Activated CD8-positive, alpha-beta memory T cell treated with anti-CD3 and anti-CD28 coated beads, Interleukin-2, amount 10 ng/mL, durations not matched to agents 7 days and 5 days (primary cell): ENCODE measurements around the gene SBNO1. TPM values are rescaled to one million over a fixed set of nuclear protein-coding genes. Genes with fewer than 3 reads are reported as not detected.
"Not testable (repeated sequence)": the region's sequence is repeated elsewhere in the genome, so short reads cannot be mapped to it uniquely, and the experiment has no call there.

Source experiments
- ATAC-seq: fragments of 150-1000 bp; cut with Tn5 transposase; one replicate; pipeline ENCODE4 v1.10.0; 2021; ENCODE audit warnings: moderate library complexity
- CTCF ChIA-PET: fragments of 350-600 bp; sonication (Branson Sonifier 250); formaldehyde crosslinking; loops from one replicate; lab custom pipeline; 2021; ENCODE audit warnings: antibody characterized with exemption; lab: Charles Lee
- DNase-seq: peaks from one replicate; pipeline ENCODE4 v3.0.0-alpha.2; 2020
- H3K27ac Mint-ChIP-seq: one replicate; pipeline ENCODE4 v1.8.0; 2021; ENCODE audit warnings: mild to moderate bottlenecking, mixed read lengths
- H3K27me3 Mint-ChIP-seq: one replicate; pipeline ENCODE4 v1.8.0; 2021; ENCODE audit warnings: mixed read lengths
- H3K36me3 Mint-ChIP-seq: one replicate; pipeline ENCODE4 v1.8.0; 2021; ENCODE audit warnings: mild to moderate bottlenecking, mixed read lengths
- H3K4me1 Mint-ChIP-seq: one replicate; pipeline ENCODE4 v1.8.0; 2021; ENCODE audit warnings: mixed read lengths
- H3K4me3 Mint-ChIP-seq: one replicate; pipeline ENCODE4 v1.8.0; 2021; ENCODE audit warnings: mild to moderate bottlenecking, moderate library complexity, mixed read lengths
- H3K9me3 Mint-ChIP-seq: one replicate; pipeline ENCODE4 v1.8.0; 2022; ENCODE audit warnings: low read depth, mixed read lengths
- total RNA-seq, 2 experiments: library from RNA; stranded (reverse); gene quantifications; one replicate each; pipeline ENCODE4 v1.2.3, GENCODE V29; 2021

Gene SBNO1
- total RNA-seq, 2 experiments from 2014 or later = 35.7 to 45.3 TPM

DNA sequence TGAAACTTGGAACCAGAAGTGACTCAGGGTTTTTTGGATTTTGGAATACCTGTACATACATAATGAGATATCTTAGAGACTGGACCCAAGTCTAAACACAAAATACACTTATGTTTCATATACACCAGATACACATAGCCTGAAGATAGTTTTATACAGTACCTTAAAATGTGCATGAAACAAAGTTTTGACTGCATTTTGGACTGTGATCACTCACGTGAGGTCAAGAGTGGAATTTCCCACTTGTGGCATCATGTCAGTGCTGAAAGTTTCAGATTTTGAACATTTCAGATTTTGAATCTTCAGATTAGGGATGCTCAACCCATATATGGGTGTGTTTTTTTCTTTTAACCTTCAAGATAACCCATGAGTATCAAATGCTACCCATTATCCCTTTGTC is 6.6 kb downstream of the SBNO1 start:
- no peaks in the 10 kb centered on the region for H3K27me3 Mint-ChIP-seq
- no peak for DNase-seq
- no peaks in the 10 kb centered on the region for H3K9me3 Mint-ChIP-seq
- no peak for ATAC-seq
- H3K4me3 Mint-ChIP-seq = no peak overlapping the region
- H3K27ac Mint-ChIP-seq = no peak overlapping the region
- peaks cover 31% of the 10 kb centered on the region for H3K4me1 Mint-ChIP-seq
- H3K36me3 Mint-ChIP-seq = peaks cover 7% of the 10 kb centered on the region
- CTCF ChIA-PET = no interaction called here

GRCh38 chr12:123356159-123356670 is 8.4 kb downstream of the SBNO1 start:
- H3K27ac Mint-ChIP-seq = no peak overlapping the region

GRCh38 chr12:123354600-123354999 is 10.0 kb downstream of the SBNO1 start:
- DNase-seq (no peak), ATAC-seq (no peak)
- CTCF ChIA-PET = no interaction called here
- no peak overlapping the region for H3K27ac Mint-ChIP-seq
- H3K27me3 Mint-ChIP-seq = no peaks in the 10 kb centered on the region
- H3K9me3 Mint-ChIP-seq = no peaks in the 10 kb centered on the region
- peaks cover 33% of the 10 kb centered on the region for H3K4me1 Mint-ChIP-seq
- H3K36me3 Mint-ChIP-seq = peaks cover 15% of the 10 kb centered on the region
- no peak overlapping the region for H3K4me3 Mint-ChIP-seq

More at GRCh38 chr12:123356159-123356670, 8.4 kb downstream of the SBNO1 start:
- Mint-ChIP-seq H3K36me3 (peaks cover 15% of the 10 kb centered on the region), H3K4me3 (no peak overlapping the region), H3K9me3 (no peaks in the 10 kb centered on the region), H3K4me1 (peaks cover 35% of the 10 kb centered on the region), H3K27me3 (no peaks in the 10 kb centered on the region)
- no peak for ATAC-seq
- no peak for DNase-seq
- CTCF ChIA-PET = interaction anchor here (1.0 to 1.7 kb wide), 2 partner anchors 9 to 27 kb away, joined by 3 to 6 read pairs; partner anchors contain the start of gene KMT5A

- ATAC-seq (no peak), DNase-seq (no peak)
- Mint-ChIP-seq H3K36me3 (peaks cover 28% of the 10 kb centered on the region), H3K27ac (peak overlapping the region; percentile 47), H3K4me3 (no peak overlapping the region), H3K27me3 (no peaks in the 10 kb centered on the region), H3K4me1 (peaks cover 25% of the 10 kb centered on the region), H3K9me3 (no peaks in the 10 kb centered on the region)
- CTCF ChIA-PET = interaction anchor here (1.0 kb wide), 1 partner anchor 33 kb away, joined by 4 read pairs; the partner anchor contains the start of gene KMT5A
Observed at GRCh38 chr12:123351349-123351748, 13.3 kb downstream of the SBNO1 start.

DNA sequence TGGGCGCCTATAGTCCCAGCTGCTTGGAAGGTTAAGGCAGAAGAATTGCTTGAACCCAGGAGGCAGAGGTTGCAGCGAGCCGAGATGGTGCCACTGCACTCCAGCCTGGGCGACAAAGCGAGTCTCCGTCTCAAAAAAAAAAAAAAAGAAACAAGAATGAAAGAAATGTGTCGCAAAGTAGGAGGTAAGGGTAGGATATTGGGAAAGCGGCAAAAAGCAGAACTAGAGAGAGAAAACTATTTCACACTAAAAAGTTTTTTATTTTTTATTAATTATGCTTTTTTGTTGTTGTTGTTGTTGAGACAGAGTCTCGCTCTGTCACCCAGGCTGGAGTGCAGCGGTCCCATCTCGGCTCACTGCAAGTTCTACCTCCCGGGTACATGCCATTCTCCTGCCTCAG is 17.7 kb downstream of the SBNO1 start:
- Mint-ChIP-seq H3K27ac (no peak overlapping the region), H3K4me1 (peaks cover 5% of the 10 kb centered on the region), H3K4me3 (no peak overlapping the region), H3K27me3 (no peaks in the 10 kb centered on the region), H3K36me3 (peaks cover 48% of the 10 kb centered on the region), H3K9me3 (no peaks in the 10 kb centered on the region)
- CTCF ChIA-PET = no interaction called here
- no peak for ATAC-seq
- DNase-seq = no peak

DNA sequence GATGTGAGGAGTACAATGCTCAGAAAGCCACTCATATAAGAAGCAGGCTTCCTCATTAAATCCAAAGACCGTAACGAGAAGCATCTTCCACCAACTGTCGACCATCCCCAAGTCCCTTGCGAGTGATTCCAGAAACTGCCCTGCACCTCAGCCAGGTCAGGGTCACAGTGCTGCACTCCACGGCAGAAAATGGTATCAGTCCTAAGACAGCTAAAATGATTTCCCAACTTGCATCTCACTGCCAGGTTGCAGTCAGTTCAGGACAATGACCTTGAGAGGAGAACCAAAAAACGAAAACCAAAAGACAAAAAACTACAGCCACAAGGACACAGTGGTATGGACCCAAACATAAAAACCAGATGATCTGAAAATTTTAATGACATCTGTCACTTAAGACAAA is 20.6 kb downstream of the SBNO1 start:
- Mint-ChIP-seq H3K36me3 (peaks cover 50% of the 10 kb centered on the region), H3K4me1 (peaks cover 4% of the 10 kb centered on the region), H3K4me3 (no peak overlapping the region), H3K27ac (no peak overlapping the region), H3K27me3 (no peaks in the 10 kb centered on the region), H3K9me3 (no peaks in the 10 kb centered on the region)
- DNase-seq (no peak), ATAC-seq (no peak)
- CTCF ChIA-PET = no interaction called here

DNA sequence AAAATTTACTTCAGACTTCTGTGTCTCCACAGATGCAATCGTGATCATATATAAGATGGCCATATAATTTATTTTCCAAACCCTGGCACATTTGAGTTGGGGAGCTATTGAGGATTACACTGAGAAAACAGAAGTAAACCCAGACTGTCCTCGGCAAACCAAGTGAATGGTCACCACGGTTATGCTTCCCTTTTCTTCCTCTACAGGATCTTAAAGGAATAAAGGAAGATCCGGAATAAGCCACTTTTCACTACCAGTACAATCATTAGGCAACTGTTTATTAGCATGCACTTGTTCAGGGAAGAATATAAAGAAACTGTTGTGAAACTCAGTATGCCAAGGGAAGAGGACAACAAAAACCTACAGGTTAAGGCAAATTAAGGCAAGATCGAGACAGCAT is 27.6 kb downstream of the SBNO1 start:
- DNase-seq (no peak), ATAC-seq (no peak)
- Mint-ChIP-seq H3K4me1 (peaks cover 4% of the 10 kb centered on the region), H3K9me3 (no peaks in the 10 kb centered on the region), H3K36me3 (peaks cover 28% of the 10 kb centered on the region), H3K4me3 (no peak overlapping the region), H3K27ac (no peak overlapping the region), H3K27me3 (no peaks in the 10 kb centered on the region)
- CTCF ChIA-PET = no interaction called here

DNA sequence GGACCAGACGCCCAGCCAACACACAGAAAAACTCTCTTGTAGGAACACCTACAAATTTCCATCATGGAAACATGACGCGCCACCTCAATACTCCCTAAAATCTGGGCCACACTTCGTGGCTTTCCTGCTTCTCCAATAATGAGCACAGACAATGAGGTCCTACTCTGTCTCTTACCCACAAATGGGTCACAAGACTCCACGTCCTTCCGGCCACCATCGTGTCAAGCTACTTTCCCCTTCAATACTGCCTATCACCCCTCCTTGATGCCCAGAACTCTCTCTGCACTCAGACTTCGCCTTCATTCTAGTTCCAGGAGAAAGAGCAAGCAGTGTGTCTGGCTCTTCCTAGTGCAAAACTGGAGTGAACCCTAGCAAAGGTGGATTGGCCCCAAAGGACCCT is 28.1 kb downstream of the SBNO1 start:
- H3K4me3 Mint-ChIP-seq = no peak overlapping the region
- ATAC-seq = no peak
- peaks cover 31% of the 10 kb centered on the region for H3K36me3 Mint-ChIP-seq
- no peak for DNase-seq
- no peaks in the 10 kb centered on the region for H3K9me3 Mint-ChIP-seq
- CTCF ChIA-PET = no interaction called here
- H3K27ac Mint-ChIP-seq = peak overlapping the region; percentile 1
- peaks cover 4% of the 10 kb centered on the region for H3K4me1 Mint-ChIP-seq
- H3K27me3 Mint-ChIP-seq = no peaks in the 10 kb centered on the region

- Mint-ChIP-seq H3K4me3 (no peak overlapping the region), H3K4me1 (no peaks in the 10 kb centered on the region), H3K27me3 (no peaks in the 10 kb centered on the region), H3K36me3 (peaks cover 29% of the 10 kb centered on the region), H3K27ac (no peak overlapping the region), H3K9me3 (no peaks in the 10 kb centered on the region)
- no peak for ATAC-seq
- DNase-seq = no peak
- CTCF ChIA-PET = no interaction called here
Observed at GRCh38 chr12:123335490-123335889, 29.2 kb downstream of the SBNO1 start.

GRCh38 chr12:123329799-123330198 is 34.8 kb downstream of the SBNO1 start:
- ATAC-seq (no peak), DNase-seq (no peak)
- H3K27ac Mint-ChIP-seq = no peak overlapping the region
- CTCF ChIA-PET = interaction anchor here (0.7 kb wide), 1 partner anchor 34 kb away, joined by 4 read pairs; no protein-coding TSS in a partner anchor
- no peaks in the 10 kb centered on the region for H3K4me1 Mint-ChIP-seq
- no peak overlapping the region for H3K4me3 Mint-ChIP-seq
- no peaks in the 10 kb centered on the region for H3K27me3 Mint-ChIP-seq
- no peaks in the 10 kb centered on the region for H3K9me3 Mint-ChIP-seq
- H3K36me3 Mint-ChIP-seq = peaks cover 38% of the 10 kb centered on the region

DNA sequence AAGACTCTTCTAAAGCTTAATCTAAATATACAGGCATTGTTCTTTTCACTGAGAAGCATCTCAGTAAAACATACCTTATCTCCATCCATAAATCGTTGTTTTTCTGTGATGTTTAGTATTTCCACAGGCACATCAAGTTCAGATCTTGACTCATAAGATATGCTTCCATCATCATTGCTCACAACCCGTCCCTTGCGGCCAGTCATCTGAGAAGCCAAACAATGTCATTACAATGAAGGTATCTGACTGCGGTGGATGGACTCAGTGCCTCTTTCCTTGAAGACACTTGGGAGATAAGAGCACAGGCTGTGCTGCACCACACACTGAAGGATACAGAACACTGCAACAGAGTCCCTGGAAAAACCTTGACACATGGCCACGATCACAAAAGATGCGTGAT is 44.8 kb downstream of the SBNO1 start:
- CTCF ChIA-PET = no interaction called here
- H3K27me3 Mint-ChIP-seq = no peaks in the 10 kb centered on the region
- H3K4me3 Mint-ChIP-seq = no peak overlapping the region
- no peak overlapping the region for H3K27ac Mint-ChIP-seq
- ATAC-seq = no peak
- no peaks in the 10 kb centered on the region for H3K4me1 Mint-ChIP-seq
- no peaks in the 10 kb centered on the region for H3K9me3 Mint-ChIP-seq
- H3K36me3 Mint-ChIP-seq = peaks cover 47% of the 10 kb centered on the region
- no peak for DNase-seq

GRCh38 chr12:123319273-123319672 is 45.4 kb downstream of the SBNO1 start:
- CTCF ChIA-PET = interaction anchor here (0.7 to 1.0 kb wide), 2 partner anchors 10 to 49 kb away, joined by 3 to 4 read pairs; no protein-coding TSS in a partner anchor
- Mint-ChIP-seq H3K27ac (no peak overlapping the region), H3K36me3 (peaks cover 45% of the 10 kb centered on the region)

DNA sequence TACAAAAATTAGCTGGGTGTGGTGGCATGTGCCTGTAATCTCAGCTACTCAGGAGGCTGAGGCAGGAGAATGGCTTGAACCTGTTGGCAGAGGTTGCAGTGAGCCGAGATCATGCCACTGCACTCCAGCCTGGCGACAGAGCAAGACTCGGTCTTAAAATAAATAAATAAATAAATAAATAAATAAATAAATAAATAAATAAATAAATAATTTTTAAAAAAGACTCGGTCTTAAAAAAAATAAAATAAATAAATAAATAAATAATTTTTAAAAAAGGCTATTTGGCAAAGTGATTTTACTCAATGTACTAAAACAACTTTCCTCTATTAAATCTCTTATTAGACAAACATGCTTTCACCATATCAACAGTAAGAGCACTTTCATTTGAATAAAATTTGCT is 51.6 kb downstream of the SBNO1 start:
- H3K27me3 Mint-ChIP-seq, H3K27ac Mint-ChIP-seq, ATAC-seq, DNase-seq, CTCF ChIA-PET, H3K4me3 Mint-ChIP-seq, H3K4me1 Mint-ChIP-seq, H3K9me3 Mint-ChIP-seq: not testable (repeated sequence)
- peaks cover 52% of the 10 kb centered on the region for H3K36me3 Mint-ChIP-seq

More at GRCh38 chr12:123319273-123319672, 45.4 kb downstream of the SBNO1 start:
- no peaks in the 10 kb centered on the region for H3K27me3 Mint-ChIP-seq
- H3K9me3 Mint-ChIP-seq = no peaks in the 10 kb centered on the region
- H3K4me1 Mint-ChIP-seq = no peaks in the 10 kb centered on the region
- no peak for ATAC-seq
- DNase-seq = no peak
- no peak overlapping the region for H3K4me3 Mint-ChIP-seq

DNA sequence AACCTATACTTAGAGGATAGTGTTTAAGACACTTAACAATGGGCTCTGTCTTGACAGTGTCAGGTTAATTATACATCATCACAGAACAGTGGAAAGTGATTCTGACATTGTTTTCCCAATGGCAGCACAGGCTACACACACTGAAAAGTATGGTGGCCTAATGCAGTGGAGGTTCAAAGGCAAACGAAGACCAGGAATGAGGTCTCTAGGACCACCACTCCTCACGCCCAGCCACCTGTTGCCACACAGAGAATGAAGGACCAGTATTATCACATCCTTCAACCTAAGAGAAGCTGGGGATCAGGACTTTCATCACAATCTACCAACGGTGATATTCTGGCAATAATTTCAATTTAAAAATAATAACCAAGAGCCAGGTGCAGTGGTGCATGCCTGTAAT is 58.4 kb downstream of the SBNO1 start:
- Mint-ChIP-seq H3K27ac (no peak overlapping the region), H3K36me3 (peaks cover 55% of the 10 kb centered on the region), H3K4me3 (no peak overlapping the region), H3K4me1 (no peaks in the 10 kb centered on the region), H3K27me3 (no peaks in the 10 kb centered on the region), H3K9me3 (no peaks in the 10 kb centered on the region)
- ATAC-seq = no peak
- no peak for DNase-seq
- CTCF ChIA-PET = interaction anchor here (1.2 kb wide), 1 partner anchor 276 kb away, joined by 3 read pairs; no protein-coding TSS in a partner anchor
